Measurements from ENCODE around the gene PTPRC.

GRCh38 chr1:198749279-198749678, 110.4 kb downstream of the PTPRC start:
- TF ChIP-seq POLR2AphosphoS5 (IDR thresholded peaks at IDR 0.05; ENCODE audit: low read depth, low read length) (no peak), POLR2A (IDR thresholded peaks at IDR 0.05; ENCODE audit: low read depth, low read length) (no peak), TAF1 (IDR thresholded peaks at IDR 0.05; ENCODE audit: borderline replicate concordance, low read depth, low read length) (no peak)

Measured in GM12892 (cell line).